Fibroblast of peridontal ligament (primary cell): ENCODE results near the gene PPP1R3D.

Experiments used
- DNase-seq: peaks from one replicate; pipeline ENCODE4 v3.0.0-alpha.2; 2010; ENCODE audit errors: extremely low read depth

PPP1R3D gene

GRCh38 chr20:59948828-59949720 lies 9.0 kb upstream of the PPP1R3D start:
- peak; percentile 81 for DNase-seq

- DNase-seq = no peak
These were observed 8.1 kb upstream of the PPP1R3D start for GRCh38 chr20:59948212-59948611.

GRCh38 chr20:59947376-59947775 lies 7.3 kb upstream of the PPP1R3D start:
- DNase-seq = no peak

GRCh38 chr20:59945731-59946130 lies 5.6 kb upstream of the PPP1R3D start:
- DNase-seq = peak; percentile 63

- peak; percentile 26 for DNase-seq
These were observed 5.1 kb upstream of the PPP1R3D start for GRCh38 chr20:59945175-59945574.

- no peak for DNase-seq
These were observed 4.6 kb upstream of the PPP1R3D start for GRCh38 chr20:59944726-59945125.

GRCh38 chr20:59942245-59942644 lies 2.1 kb upstream of the PPP1R3D start:
- DNase-seq = no peak

GRCh38 chr20:59940956-59941294 lies 820 bp upstream of the PPP1R3D start:
- DNase-seq = no peak

GRCh38 chr20:59939879-59940128 lies 301 bp downstream of the PPP1R3D start:
- no peak for DNase-seq

- DNase-seq = no peak
These were observed 840 bp downstream of the PPP1R3D start for GRCh38 chr20:59939052-59939878.

- DNase-seq = no peak
These were observed 1.4 kb downstream of the PPP1R3D start for GRCh38 chr20:59938696-59939051.

- peak; percentile 28 for DNase-seq
These were observed 1.9 kb downstream of the PPP1R3D start for GRCh38 chr20:59938221-59938620.

- no peak for DNase-seq
These were observed 3.0 kb downstream of the PPP1R3D start for GRCh38 chr20:59937150-59937549.

- no peak for DNase-seq
These were observed 3.7 kb downstream of the PPP1R3D start for GRCh38 chr20:59936409-59936808.

- no peak for DNase-seq
These were observed 4.5 kb downstream of the PPP1R3D start for GRCh38 chr20:59935457-59936185.

- DNase-seq = peak; percentile 54
These were observed 6.1 kb downstream of the PPP1R3D start for GRCh38 chr20:59933849-59934585.

GRCh38 chr20:59933296-59933848 lies 6.7 kb downstream of the PPP1R3D start, which contains the start of gene SYCP2:
Gene SYCP2 (minus strand): TSS chr20:59933637. CDS start chr20:59922413, 11,224 bp downstream.
- peak; percentile 22 for DNase-seq

- DNase-seq = no peak
These were observed 7.3 kb downstream of the PPP1R3D start for GRCh38 chr20:59932616-59933295.

- DNase-seq = peak; percentile 31
These were observed 8.4 kb downstream of the PPP1R3D start for GRCh38 chr20:59931511-59932312.

GRCh38 chr20:59925899-59926298 lies 14.2 kb downstream of the PPP1R3D start:
- no peak for DNase-seq
